C4-2B (cell line): ENCODE data around the gene ITGB2.

Experiments used
- CTCF ChIP-seq: fragments of 450-650 bp; conservative IDR thresholded peaks from 2 replicates; pipeline ENCODE4 v1.5.1; 2017; ENCODE audit warnings: mild to moderate bottlenecking
- ZFX ChIP-seq: fragments of 450-650 bp; IDR thresholded peaks from 2 replicates; pipeline ENCODE4 v1.6.1; 2017

GRCh38 chr21:44947111-44947929, 26.6 kb upstream of the ITGB2 start:
- TF ChIP-seq CTCF = no peak
- no peak for TF ChIP-seq ZFX
